GM12878 (cell line): Measurements from ENCODE around the gene SMAP1. TPM values are rescaled to one million over a fixed set of nuclear protein-coding genes. Genes with fewer than 3 reads are reported as not detected.

Source experiments
- ATAC-seq: fragments of 200-7000 bp; cut with Tn5 transposase; 3 replicates; pipeline ENCODE4 v1.9.1; 2020; ENCODE audit warnings: mild to moderate bottlenecking, moderate library complexity
- Bru-seq: library from RNA; stranded (reverse); fragments of 400-500 nt; gene quantifications from one replicate; lab custom pipeline; 2021; lab: Mats Ljungman, UMichigan
- BruChase-seq, 2 experiments: library from RNA; stranded (reverse); fragments of 400-500 nt; gene quantifications; one replicate each; lab custom pipeline; 2021; lab: Mats Ljungman, UMichigan
- BruUV-seq: library from RNA; stranded (reverse); fragments of 400-500 nt; replicated peaks from 2 replicates; lab custom pipeline; 2021; lab: Mats Ljungman, UMichigan
- CTCF ChIA-PET: fragments of 300-600 bp; sonication (Branson Sonifier 250); formaldehyde crosslinking; extraction: SDS; loops from one replicate; lab custom pipeline; 2021; ENCODE audit warnings: inconsistent platforms; lab: Yijun Ruan, JAX
- POLR2A ChIA-PET: fragments of 350-600 bp; formaldehyde crosslinking; extraction: SDS; loops from one replicate; lab custom pipeline; 2021; ENCODE audit warnings: inconsistent platforms; lab: Charles Lee
- RAD21 ChIA-PET: fragments of 300-600 bp; sonication (Branson Sonifier 250); formaldehyde crosslinking; loops from one replicate; lab custom pipeline; 2023; ENCODE audit warnings: antibody characterized with exemption; ENCODE audit not compliant: unreplicated experiment; lab: Charles Lee
- SMC1A ChIA-PET: fragments of 300-600 bp; sonication (Branson Sonifier 250); formaldehyde crosslinking; loops from one replicate; lab custom pipeline; 2023; ENCODE audit not compliant: unreplicated experiment, uncharacterized antibody; lab: Charles Lee
- DNase-seq: peaks from one replicate; pipeline ENCODE4 v3.0.0-alpha.2; 2011; ENCODE audit warnings: low read depth, low spot score
- FAIRE-seq: peaks from 3 replicates; lab custom pipeline; 2011; peaks lifted over from hg19 to GRCh38; lab: Jason Lieb, UNC
- H2AFZ ChIP-seq: 2 replicates; pipeline ENCODE4 v1.6.0; 2011; ENCODE audit warnings: low read depth, low read length, control low read depth; ENCODE audit not compliant: control insufficient read depth
- H3K27ac ChIP-seq: 2 replicates; pipeline ENCODE4 v1.5.1; 2011; ENCODE audit warnings: control low read depth; ENCODE audit not compliant: control insufficient read depth, insufficient read depth
- H3K27me3 ChIP-seq, 2 experiments: replicated peaks in 1 of 2; 2 replicates each; pipeline versions ENCODE4 v1.6.0 to v1.6.1; 2011; ENCODE audit warnings: low read length in 1 of 2; ENCODE audit not compliant: control insufficient read depth in 2 of 2, insufficient read depth in 2 of 2
- H3K36me3 ChIP-seq, 2 experiments: 2 replicates each; pipeline ENCODE4 v1.5.1; 2011; ENCODE audit warnings: low read length in 1 of 2; ENCODE audit not compliant: control insufficient read depth in 2 of 2, insufficient read depth in 2 of 2
- H3K4me1 ChIP-seq: 2 replicates; pipeline ENCODE4 v1.6.1; 2011; ENCODE audit warnings: mild to moderate bottlenecking, low read length, moderate library complexity, mixed read lengths; ENCODE audit not compliant: control insufficient read depth, insufficient read depth
- H3K4me2 ChIP-seq: 2 replicates; pipeline ENCODE4 v1.6.0; 2011; ENCODE audit warnings: control low read depth; ENCODE audit not compliant: control insufficient read depth, insufficient read depth
- H3K4me3 ChIP-seq: fragments of 200-600 bp; sonication (generic); 2 replicates; pipeline ENCODE4 v1.5.1; 2016
- H3K79me2 ChIP-seq: 2 replicates; pipeline ENCODE4 v1.6.0; 2011; ENCODE audit warnings: low read length; ENCODE audit not compliant: control insufficient read depth, insufficient read depth
- H3K9ac ChIP-seq: 2 replicates; pipeline ENCODE4 v1.8.0; 2011; ENCODE audit warnings: low read length, control low read depth, mixed read lengths; ENCODE audit not compliant: control insufficient read depth, insufficient read depth
- H3K9me3 ChIP-seq: replicated peaks from 3 replicates; pipeline ENCODE4 v1.5.1; 2011; ENCODE audit warnings: mild to moderate bottlenecking, low read length; ENCODE audit not compliant: control insufficient read depth, insufficient read depth
- H4K20me1 ChIP-seq: 2 replicates; pipeline ENCODE4 v1.6.0; 2011; ENCODE audit not compliant: control insufficient read depth, insufficient read depth
- IRF3 ChIP-seq: fragments of 450-650 bp; IDR thresholded peaks from 2 replicates; pipeline ENCODE4 v1.6.1; 2014; ENCODE audit warnings: mild to moderate bottlenecking
- MEF2A ChIP-seq: IDR thresholded peaks from 2 replicates; pipeline ENCODE4 v1.6.1; 2011; ENCODE audit warnings: low read depth, mild to moderate bottlenecking, low read length, moderate library complexity; ENCODE audit not compliant: insufficient read depth
- MYB ChIP-seq: fragments of 150-350 bp; IDR thresholded peaks from 2 replicates; pipeline ENCODE4 v1.6.1; 2014; ENCODE audit warnings: mild to moderate bottlenecking, low read depth, low read length, borderline replicate concordance
- POLR2AphosphoS5 ChIP-seq: IDR thresholded peaks from 2 replicates; pipeline ENCODE4 v1.6.1; 2011; ENCODE audit warnings: mild to moderate bottlenecking, low read length, inconsistent platforms
- STAT1 ChIP-seq: fragments of 450-650 bp; conservative IDR thresholded peaks from 2 replicates; pipeline ENCODE4 v1.6.1; 2014; ENCODE audit warnings: antibody characterized with exemption, mild to moderate bottlenecking
- TCF7 ChIP-seq: IDR thresholded peaks from 2 replicates; pipeline ENCODE4 v1.6.1; 2014; ENCODE audit warnings: antibody characterized with exemption, borderline replicate concordance
- YY1 ChIP-seq: IDR thresholded peaks from 2 replicates; pipeline ENCODE4 v1.6.1; 2011; ENCODE audit warnings: low read depth, mild to moderate bottlenecking, low read length
- ZBTB33 ChIP-seq: fragments of 450-650 bp; IDR thresholded peaks from 2 replicates; pipeline ENCODE4 v1.6.1; 2017; ENCODE audit warnings: mild to moderate bottlenecking
- WGBS: methylation state at CpG from one replicate; pipeline ENCODE4 v1.1.6; 2016; ENCODE audit warnings: low lambda C conversion rate; ENCODE audit not compliant: insufficient replicate concordance, insufficient coverage; ENCODE audit errors: missing lambda C conversion rate; 5-methylcytosine and 5-hydroxymethylcytosine counted together
- in situ Hi-C: fragments of 300-500 bp; cut with MboI; formaldehyde crosslinking; loops from 9 replicates; pipeline ENCODE4 v1.14.3; 2018; ENCODE audit warnings: mixed read lengths
- intact Hi-C: fragments of 100-400 bp; cut with micrococcal nuclease; formaldehyde crosslinking; loops from one replicate; pipeline ENCODE4 v1.14.2; 2022; ENCODE audit not compliant: unreplicated experiment
- long read RNA-seq, 2 experiments: library from polyadenylated mRNA; unstranded; transcript quantifications; one replicate each; pipeline ENCODE4 v2.0.0, GENCODE V29; 2019 to 2020
- polyA minus RNA-seq, 3 experiments: library from RNA; depleted of rRNA, polyadenylated mRNA; stranded (reverse); fragments of >200 nt; gene quantifications; 2 replicates each; pipeline ENCODE4 v1.2.3, GENCODE V29; 2011
- polyA plus RNA-seq, 11 experiments: library from polyadenylated mRNA; depleted of rRNA in 4 of 11; unstranded in 6 of 11; stranded (reverse) in 5 of 11; fragments of >200 nt; fragmentation: Nextera tagmentation in 4 of 11; fragmentation: Illumina TruSeq in 1 of 11; extraction: Ambion mirVana in 4 of 11; extraction: Trizol in 1 of 11; gene quantifications; 1 replicate in 1 of 11; 2 replicates in 10 of 11; pipeline versions ENCODE4 v1.2.1 to v1.2.3, GENCODE V29; 2011 to 2016; ENCODE audit warnings: inconsistent platforms in 2 of 11, missing spikeins in 2 of 11, low read depth in 1 of 11
- total RNA-seq, 4 experiments: library from RNA; depleted of rRNA in 3 of 4; stranded (reverse); fragments of >200 nt in 3 of 4; fragmentation: Illumina TruSeq in 1 of 4; extraction: Trizol in 1 of 4; gene quantifications; 2 replicates each; pipeline versions ENCODE4 v1.2.1 to v1.2.3, GENCODE V29; 2013 to 2021
- TF ChIP-seq, protein P1 (sequence below): fragments of 450-650 bp; IDR thresholded peaks from 2 replicates; pipeline ENCODE4 v1.6.1; 2016; ENCODE audit warnings: mild to moderate bottlenecking
- TF ChIP-seq, protein P2 (sequence below), 3 experiments: IDR thresholded peaks in 2 of 3; conservative IDR thresholded peaks in 1 of 3; 2 replicates each; pipeline ENCODE4 v1.5.1; 2011; ENCODE audit warnings: low read depth in 3 of 3, low read length in 3 of 3, mild to moderate bottlenecking in 3 of 3, control low read depth in 2 of 3, moderate library complexity in 2 of 3, inconsistent platforms in 1 of 3, mixed read lengths in 1 of 3; ENCODE audit not compliant: control insufficient read depth in 2 of 3, insufficient read depth in 1 of 3; ENCODE audit errors: extremely low read depth in 1 of 3

The SMAP1 gene
- total RNA-seq (2013; cell fraction: nucleolus; rRNA removed) = 22.9 and 25.6 TPM in 2 replicates
- total RNA-seq (2014; rRNA removed) (18.6 and 19.5 TPM in 2 replicates), total RNA-seq (2014; rRNA removed; fragmentation: Illumina TruSeq; extraction: Trizol) (25.9 and 26.2 TPM in 2 replicates), total RNA-seq (2021) (23.2 and 24.6 TPM in 2 replicates), polyA plus RNA-seq (2011; rRNA removed) (30.1 and 32.4 TPM in 2 replicates), polyA plus RNA-seq (2014; fragmentation: Illumina TruSeq; extraction: Trizol) (33.9 and 39.6 TPM in 2 replicates), polyA plus RNA-seq (2014; fragmentation: Nextera tagmentation; extraction: Ambion mirVana) (10 to 100 TPM; 13.7 to 15.1 TPM), polyA plus RNA-seq (2014; rRNA removed) (20.9 and 21.3 TPM in 2 replicates), polyA plus RNA-seq (2016; fragmentation: Nextera tagmentation; extraction: Ambion mirVana) (10 to 100 TPM; 26.0 to 26.8 TPM), polyA minus RNA-seq (2011; rRNA and poly(A)+ RNA removed) (32.8 and 35.4 TPM in 2 replicates), Bru-seq, nascent RNA (percentile 79 among the genes with signal in this experiment), BruChase-seq, experiment 1, labeled RNA remaining after a 6-hour chase (percentile 71 among the genes with signal in this experiment), BruChase-seq, experiment 2, labeled RNA remaining after a 2-hour chase (percentile 71 among the genes with signal in this experiment)
- 14.0 TPM for polyA plus RNA-seq (2011; ENCODE audit: low read depth)
- polyA plus RNA-seq (2011; cell fraction: cytosol; rRNA removed) = 23.0 and 24.5 TPM in 2 replicates
- polyA plus RNA-seq (2011; cell fraction: nucleus; rRNA removed) = 20.8 and 21.1 TPM in 2 replicates
- polyA plus RNA-seq (2012) = 18.1 and 23.7 TPM in 2 replicates
- polyA minus RNA-seq (2011; cell fraction: cytosol; rRNA and poly(A)+ RNA removed) = 12.7 and 12.8 TPM in 2 replicates
- polyA minus RNA-seq (2011; cell fraction: nucleus; rRNA and poly(A)+ RNA removed) = 12.5 and 23.1 TPM in 2 replicates
- long read RNA-seq, experiment 1, transcript SMAP1-201 (10 exons, 2,403 nt) = major isoform, 12 of 31 reads
- long read RNA-seq, experiment 1, partial matches to known transcripts = 13 of 31 reads
- long read RNA-seq, experiment 1, other reads (novel, unspliced or antisense) = 2 of 31 reads
- long read RNA-seq, experiment 2, transcript SMAP1-203 (11 exons, 3,333 nt) = major isoform, 18 of 62 reads
- long read RNA-seq, experiment 2, transcript SMAP1-201 (10 exons, 2,403 nt) = minor isoform, 8 of 62 reads
- long read RNA-seq, experiment 2, partial matches to known transcripts = 32 of 62 reads
- long read RNA-seq, experiment 2, other reads (novel, unspliced or antisense) = 4 of 62 reads

DNA sequence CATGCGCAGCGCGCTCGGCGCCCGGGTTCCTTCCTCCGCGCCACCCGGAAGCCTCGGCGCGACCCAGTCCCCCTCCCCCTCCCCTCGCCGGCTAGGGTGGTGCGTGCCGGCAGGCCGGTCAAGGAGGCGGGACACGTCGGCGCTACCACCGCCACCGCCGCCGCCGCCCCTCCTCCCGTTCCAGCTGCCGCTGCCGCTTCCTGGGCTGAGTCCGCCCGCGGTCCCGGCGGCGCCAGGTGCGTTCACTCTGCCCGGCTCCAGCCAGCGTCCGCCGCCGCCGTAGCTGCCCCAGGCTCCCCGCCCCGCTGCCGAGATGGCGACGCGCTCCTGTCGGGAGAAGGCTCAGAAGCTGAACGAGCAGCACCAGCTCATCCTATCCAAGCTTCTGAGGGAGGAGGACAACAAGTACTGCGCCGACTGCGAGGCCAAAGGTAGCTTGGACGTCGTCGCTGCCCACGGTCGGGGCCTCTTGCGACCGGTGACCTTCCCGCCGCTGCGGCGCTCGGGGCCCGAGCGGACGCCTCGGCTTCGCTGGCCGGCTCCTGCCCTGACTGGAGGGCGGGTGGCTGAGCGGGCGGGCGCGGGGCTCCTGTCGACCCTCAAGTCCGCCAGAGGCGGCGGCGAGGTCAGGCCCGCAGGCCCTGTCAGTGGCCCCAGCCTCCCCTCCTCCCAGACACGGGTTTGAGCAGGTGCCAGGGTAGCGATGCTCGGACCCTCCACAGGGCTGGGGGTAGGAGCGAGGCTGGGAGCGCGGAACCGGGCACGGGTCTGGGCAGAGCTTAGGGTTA lies at the start of gene SMAP1:
Gene SMAP1, plus strand, starts transcription at position 173 of the 788 bp plus-strand sequence. Its CDS starts 141 bp downstream, at position 314.
- DNase-seq (peak; percentile 72), ATAC-seq (peak; percentile 93), FAIRE-seq (no peak)
- RAD21 ChIA-PET = interaction anchor here (1.1 to 2.0 kb wide), 8 partner anchors 14 to 354 kb away, joined by 3 to 12 read pairs (median 5); partner anchors contain the start of genes FAM135A and SDHAF4
- Histone ChIP-seq H4K20me1 (no peaks in the 10 kb centered on the region), H3K27ac (peak within 1 kb of the TSS; percentile 81), H3K79me2 (peaks cover 38% of the 10 kb centered on the region), H3K9ac (peak within 1 kb of the TSS; percentile 82), H3K4me1 (peaks cover 4% of the 10 kb centered on the region; the same call in 1 of the 2 replicates), H3K4me2 (peak within 1 kb of the TSS; percentile 82), H3K27me3 (no peaks in the 10 kb centered on the region), H3K9me3 (no peaks in the 10 kb centered on the region), H3K36me3 (no peaks in the 10 kb centered on the region), H3K4me3 (peak within 1 kb of the TSS; percentile 94), H2AFZ (peak within 1 kb of the TSS; percentile 95)
- POLR2A ChIA-PET = interaction anchor here (0.8 to 2.6 kb wide), 7 partner anchors 11 to 255 kb away, joined by 3 to 12 read pairs (median 11); partner anchors contain the start of genes FAM135A and SDHAF4
- CTCF ChIA-PET = interaction anchor here (1.0 to 4.5 kb wide), 12 partner anchors 9 to 299 kb away, joined by 3 to 38 read pairs (median 5); partner anchors contain the start of gene SDHAF4
- intact Hi-C loops (loop anchor here (2.0 to 5.0 kb wide), 3 partner anchors 19 to 256 kb away; partner anchors contain the start of genes FAM135A and SDHAF4), in situ Hi-C loops (no loop called here)
- no TSS peak for BruUV-seq
- SMC1A ChIA-PET = interaction anchor here (0.9 to 5.2 kb wide), 10 partner anchors 10 to 621 kb away, joined by 3 to 40 read pairs (median 6); partner anchors contain the start of genes FAM135A and SDHAF4
- under 1% methylated on average over 70 of the region's 90 CpGs for WGBS
- TF ChIP-seq YY1 (no peak), STAT1 (peak; percentile 59; the same call in 1 of the 2 replicates), IRF3 (peak; percentile 28; the same call in 1 of the 2 replicates), POLR2AphosphoS5 (peak; percentile 78; the same call in 1 of the 2 replicates), MEF2A (no peak), TCF7 (no peak), ZBTB33 (no peak), MYB (no peak)
- TF ChIP-seq, protein P1, sequence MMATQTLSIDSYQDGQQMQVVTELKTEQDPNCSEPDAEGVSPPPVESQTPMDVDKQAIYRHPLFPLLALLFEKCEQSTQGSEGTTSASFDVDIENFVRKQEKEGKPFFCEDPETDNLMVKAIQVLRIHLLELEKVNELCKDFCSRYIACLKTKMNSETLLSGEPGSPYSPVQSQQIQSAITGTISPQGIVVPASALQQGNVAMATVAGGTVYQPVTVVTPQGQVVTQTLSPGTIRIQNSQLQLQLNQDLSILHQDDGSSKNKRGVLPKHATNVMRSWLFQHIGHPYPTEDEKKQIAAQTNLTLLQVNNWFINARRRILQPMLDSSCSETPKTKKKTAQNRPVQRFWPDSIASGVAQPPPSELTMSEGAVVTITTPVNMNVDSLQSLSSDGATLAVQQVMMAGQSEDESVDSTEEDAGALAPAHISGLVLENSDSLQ = no peak
- TF ChIP-seq, protein P2, sequence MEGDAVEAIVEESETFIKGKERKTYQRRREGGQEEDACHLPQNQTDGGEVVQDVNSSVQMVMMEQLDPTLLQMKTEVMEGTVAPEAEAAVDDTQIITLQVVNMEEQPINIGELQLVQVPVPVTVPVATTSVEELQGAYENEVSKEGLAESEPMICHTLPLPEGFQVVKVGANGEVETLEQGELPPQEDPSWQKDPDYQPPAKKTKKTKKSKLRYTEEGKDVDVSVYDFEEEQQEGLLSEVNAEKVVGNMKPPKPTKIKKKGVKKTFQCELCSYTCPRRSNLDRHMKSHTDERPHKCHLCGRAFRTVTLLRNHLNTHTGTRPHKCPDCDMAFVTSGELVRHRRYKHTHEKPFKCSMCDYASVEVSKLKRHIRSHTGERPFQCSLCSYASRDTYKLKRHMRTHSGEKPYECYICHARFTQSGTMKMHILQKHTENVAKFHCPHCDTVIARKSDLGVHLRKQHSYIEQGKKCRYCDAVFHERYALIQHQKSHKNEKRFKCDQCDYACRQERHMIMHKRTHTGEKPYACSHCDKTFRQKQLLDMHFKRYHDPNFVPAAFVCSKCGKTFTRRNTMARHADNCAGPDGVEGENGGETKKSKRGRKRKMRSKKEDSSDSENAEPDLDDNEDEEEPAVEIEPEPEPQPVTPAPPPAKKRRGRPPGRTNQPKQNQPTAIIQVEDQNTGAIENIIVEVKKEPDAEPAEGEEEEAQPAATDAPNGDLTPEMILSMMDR (IDR thresholded peaks at IDR 0.05 in 2 of 3, conservative IDR thresholded peaks at IDR 0.05 in 1 of 3; ENCODE audit: control insufficient read depth in 2 of 3, extremely low read depth in 1 of 3, insufficient read depth in 1 of 3, low read depth in 3 of 3, low read length in 3 of 3) = no peak
